GM18505 (cell line): ENCODE measurements around the gene SELL.
A peak's percentile ranks its signal among the peaks of the same experiment; 100 is the strongest.
"Not testable (repeated sequence)": the region's sequence is repeated elsewhere in the genome, so short reads cannot be mapped to it uniquely, and the experiment has no call there.

Experiments used
- ATAC-seq: cut with Tn5 transposase; IDR thresholded peaks from one replicate; pipeline ENCODE4 v1.9.1; 2021; ENCODE audit not compliant: unreplicated experiment
- POLR2A ChIP-seq: IDR thresholded peaks from 4 replicates; pipeline ENCODE4 v1.6.1; 2011; ENCODE audit warnings: borderline replicate concordance; ENCODE audit not compliant: insufficient read depth, insufficient read length; ENCODE audit errors: extremely low read depth

SELL gene

DNA sequence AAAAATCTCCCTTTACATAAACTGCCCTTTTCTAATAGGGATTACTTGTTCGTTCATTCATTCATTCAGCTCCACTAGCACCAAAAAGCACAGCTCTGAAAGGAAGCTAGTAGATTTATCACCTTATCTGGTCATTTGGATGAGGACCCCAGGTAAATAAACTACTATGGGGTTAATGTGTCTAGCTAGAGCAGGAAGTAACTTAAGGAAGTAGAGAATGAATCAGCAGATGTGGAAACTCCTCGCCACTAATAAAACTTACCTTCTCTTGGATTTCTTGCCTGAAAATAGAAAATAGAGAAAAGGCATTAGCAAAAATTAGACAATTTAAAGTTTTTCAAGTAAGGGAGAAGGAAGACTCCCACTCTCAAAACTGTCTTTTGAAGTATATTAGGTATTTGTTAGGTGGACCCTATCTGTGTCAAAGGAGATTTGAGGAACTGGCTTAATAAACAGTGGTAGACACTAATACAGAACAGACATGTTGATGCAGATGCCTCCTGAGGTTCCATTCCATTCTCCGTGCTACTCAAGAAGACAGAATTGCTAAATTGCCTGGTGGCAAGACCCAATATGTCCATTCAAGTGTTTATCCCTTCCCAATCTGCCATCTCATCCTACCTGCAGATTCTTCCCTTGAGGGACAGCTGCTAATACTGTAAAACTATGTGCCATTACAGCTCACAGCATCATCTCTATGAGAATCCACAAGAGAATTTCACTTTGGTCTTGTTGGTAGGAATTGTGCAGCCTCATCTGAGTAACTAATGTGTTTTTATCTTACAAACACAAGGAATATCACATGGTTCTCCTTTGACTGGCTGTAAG, 14.9 kb downstream of the SELL start:
- no peak for TF ChIP-seq POLR2A
- ATAC-seq: no peak

DNA sequence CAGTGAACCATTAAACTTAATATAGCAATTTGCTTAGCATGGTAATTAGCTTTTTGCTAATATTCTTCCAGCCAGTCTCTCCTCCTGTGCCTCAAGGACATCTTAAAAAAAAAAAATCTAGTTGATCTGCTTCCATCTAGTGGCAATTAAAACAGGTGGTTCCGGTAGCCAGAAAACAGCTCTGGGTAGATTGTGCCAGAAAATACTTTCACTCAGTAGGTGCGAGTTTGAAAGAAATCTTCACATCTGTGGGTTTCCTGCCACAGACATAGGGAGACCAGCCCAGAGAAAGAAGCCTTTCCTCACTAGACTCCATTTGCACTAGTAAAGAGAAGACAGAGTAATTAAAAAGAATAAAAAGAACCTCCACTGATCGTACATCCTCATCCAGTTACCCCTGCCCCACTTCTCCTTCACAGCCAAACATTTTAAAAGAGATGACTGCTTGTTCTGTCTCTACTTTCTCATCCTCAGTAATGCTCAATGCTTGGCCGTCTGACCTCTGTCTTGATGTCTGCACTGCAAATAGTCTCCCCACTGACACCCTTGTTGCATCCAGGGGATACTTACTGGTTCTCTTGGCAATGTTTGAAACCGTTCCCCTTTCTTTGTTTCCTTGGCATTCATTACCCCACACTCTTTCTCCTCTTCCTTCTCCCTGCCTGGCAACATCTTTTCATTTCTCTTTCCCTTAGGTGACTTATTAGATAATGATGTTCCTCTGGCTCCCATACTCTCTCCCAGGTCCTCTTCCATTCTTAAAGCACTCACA, 16.9 kb downstream of the SELL start:
- no peak for TF ChIP-seq POLR2A
- ATAC-seq: peak; percentile 30

DNA sequence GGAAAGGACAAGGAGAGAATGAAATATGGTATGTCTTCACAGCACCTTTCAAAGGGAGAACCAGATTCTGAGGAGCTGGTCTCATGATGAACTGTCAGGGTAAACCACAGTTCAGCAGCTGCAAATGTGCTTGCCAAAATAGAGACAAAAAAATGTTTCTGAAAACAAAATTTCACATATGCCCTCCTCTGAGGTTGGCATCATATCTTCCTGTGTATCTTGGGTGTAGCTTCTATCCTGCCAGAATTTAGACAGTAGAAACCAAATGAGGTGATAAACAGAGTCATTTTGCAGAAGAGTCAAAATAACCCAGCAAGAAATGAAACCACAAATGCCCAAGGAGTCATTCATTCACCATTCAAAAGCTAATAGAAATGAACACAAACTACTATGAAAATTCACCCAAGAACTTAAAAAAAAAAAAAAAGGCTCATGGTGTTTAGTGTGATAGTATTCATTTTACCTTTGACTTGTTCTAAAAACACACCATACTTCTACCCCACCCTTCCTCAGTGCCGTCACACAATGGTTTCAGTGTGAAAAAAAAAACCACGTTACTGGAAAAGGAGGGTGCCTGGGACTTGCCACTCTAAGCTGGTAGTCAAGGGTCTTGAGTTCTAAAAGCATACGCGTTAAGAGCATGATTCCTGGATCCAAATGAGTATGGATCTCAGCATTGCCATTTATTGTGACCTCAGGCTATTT, 18.5 kb downstream of the SELL start:
- no peak for ATAC-seq

DNA sequence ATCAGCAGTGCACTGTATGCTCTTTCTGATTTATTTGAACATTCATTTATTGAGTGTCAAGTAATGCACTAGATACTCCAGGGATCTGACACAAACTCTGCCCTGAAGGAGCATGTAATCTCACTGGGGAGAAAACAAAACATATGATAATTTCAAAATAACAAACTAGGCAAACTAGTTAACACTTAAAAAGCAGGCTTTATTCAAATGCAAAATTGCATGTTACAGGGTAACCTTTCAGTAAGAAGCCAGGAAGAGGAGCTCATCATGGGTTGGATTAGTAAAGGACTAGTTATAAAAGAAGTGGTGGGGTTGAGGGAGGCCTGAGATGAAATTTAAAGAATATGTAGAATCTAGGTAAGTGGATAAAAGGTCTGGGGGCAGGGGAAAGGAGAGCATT, 20.9 kb downstream of the SELL start:
- TF ChIP-seq POLR2A: no peak
- no peak for ATAC-seq

More for the DNA sequence above, 18.5 kb downstream of the SELL start:
- no peak for TF ChIP-seq POLR2A

DNA sequence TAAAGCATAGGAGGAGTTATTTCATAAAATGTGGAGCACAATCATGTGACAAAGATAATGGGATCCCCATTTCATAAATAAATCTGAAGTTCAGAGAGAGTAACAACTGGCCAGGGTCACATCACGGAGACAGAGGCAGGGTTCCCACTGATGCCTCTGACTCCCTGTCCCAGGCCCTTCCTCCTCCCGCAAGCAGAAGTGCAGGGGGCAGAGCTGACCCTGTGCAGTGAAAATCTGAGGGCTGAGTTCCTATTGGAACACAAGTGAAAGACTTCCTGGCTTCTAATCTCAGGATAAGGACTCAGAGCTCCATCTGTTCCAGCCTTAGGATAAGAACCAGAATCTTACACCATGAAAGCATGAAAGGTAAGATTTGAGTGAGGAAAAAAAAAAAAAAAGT, 22.0 kb downstream of the SELL start:
- ATAC-seq: no peak
- no peak for TF ChIP-seq POLR2A

DNA sequence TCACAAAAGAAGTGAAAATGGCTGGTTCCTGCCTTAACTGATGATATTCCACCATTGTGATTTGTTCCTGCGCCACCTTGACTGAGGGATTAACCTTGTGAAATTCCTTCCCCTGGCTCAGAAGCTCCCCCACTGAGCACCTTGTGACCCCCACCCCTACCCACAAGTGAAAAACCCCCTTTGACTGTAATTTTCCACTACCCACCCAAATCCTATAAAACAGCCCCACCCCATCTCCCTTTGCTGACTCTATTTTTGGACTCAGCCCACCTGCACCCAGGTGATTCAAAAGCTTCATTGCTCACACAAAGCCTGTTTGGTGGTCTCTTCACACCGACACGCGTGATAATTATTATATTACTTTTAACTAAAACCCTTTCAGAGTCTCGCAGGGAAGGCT, 23.0 kb downstream of the SELL start:
- not testable (repeated sequence) for ATAC-seq

DNA sequence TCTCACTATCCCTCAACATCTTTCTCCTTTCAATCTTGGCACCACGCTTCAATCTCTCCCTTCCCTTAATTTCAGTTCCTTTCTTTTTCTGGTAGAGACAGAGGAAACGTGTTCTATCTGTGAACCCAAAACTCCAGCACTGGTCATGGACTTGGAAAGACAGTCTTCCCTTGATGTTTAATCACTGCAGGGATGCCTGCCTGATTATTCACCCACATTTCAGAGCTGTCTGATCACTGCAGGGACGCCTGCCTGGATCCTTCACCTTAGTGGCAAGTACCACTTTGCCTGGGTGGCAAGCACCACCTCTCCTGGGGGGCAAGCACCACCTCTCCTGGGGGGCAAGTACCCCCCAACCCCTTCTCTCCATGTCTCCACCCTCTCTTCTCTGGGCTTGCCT, 27.8 kb downstream of the SELL start:
- no peak for TF ChIP-seq POLR2A
- ATAC-seq: no peak

DNA sequence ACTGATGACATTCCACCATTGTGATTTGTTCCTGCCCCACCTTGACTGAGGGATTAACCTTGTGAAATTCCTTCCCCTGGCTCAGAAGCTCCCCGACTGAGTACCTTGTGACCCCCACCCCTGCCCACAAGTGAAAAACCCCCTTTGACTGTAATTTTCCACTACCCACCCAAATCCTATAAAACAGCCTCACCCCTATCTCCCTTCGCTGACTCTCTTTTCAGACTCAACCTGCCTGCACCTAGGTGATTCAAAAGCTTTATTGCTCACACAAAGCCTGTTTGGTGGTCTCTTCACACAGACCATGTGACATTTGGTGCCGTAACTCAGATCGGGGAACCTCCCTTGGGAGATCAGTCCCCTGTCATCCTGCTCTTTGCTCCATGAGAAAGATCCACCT, 28.3 kb downstream of the SELL start:
- ATAC-seq: not testable (repeated sequence)

DNA sequence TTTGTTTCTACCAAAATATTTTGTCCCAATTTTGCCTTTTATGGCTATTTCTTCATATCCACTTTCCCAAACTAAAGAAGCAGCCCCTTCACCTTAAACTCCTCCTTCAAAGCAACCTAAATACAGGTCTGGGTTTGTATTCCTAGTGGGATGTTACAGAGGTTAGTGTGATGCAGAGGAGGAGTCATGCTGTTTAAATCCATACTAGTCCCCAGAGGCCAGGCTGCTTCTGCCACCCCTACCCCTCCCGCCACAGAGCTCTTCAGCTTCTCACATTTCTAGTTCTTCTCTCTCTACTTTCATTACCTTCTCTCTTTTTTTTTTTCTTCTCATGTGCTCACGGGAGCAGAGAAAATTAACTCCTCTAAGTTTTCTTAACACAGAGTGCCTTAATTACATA, 29.3 kb downstream of the SELL start:
- ATAC-seq: no peak
- TF ChIP-seq POLR2A: no peak

DNA sequence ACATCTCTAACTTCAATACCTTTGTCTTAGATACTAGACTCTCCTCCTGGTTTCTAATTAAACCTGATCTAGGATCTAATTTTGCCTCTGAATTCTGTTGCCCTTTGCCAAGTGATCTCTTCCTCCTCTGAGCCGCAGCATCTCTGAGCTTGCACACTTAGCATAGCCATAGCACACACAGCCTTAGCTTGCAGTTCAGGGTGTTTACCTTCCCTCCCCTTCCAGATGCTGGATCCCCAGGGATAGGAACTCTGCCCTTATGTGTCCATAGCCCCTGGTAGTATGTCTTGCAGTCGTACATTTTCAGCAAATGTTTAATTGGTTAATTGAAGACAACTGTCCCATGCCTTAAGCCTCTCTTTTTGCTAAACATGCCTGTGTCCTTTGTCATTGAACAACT, 30.3 kb downstream of the SELL start:
- no peak for TF ChIP-seq POLR2A
- peak; percentile 26 for ATAC-seq

DNA sequence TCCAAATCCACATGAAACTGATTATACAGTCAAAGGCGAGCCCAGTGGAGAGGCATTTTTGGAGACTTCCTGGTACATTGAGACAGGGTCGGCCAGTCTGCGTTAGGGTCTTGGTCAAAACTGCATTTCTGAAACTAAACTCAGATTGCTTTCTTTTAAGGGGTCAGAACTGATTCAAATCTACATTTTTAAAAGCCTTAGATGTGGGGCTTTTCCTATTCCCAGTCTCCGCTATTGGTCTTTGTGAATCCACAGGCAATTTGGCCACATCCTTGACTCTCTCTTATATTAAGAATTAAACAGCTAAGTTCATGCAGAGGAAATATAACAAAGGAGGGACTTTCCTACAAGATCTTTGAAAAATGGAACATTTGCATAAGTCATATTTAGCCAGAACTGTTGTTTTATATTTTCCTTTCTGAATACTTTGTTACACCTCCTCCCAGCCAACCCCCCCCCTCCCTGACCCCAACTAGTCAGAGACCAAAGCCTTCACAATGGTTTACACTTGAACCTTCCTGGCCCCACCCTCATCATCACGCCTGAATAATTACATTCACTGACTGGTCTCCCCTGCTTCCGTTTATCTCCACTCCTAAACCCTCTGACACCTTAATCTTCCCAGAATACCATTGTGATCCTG, 30.9 kb downstream of the SELL start:
- TF ChIP-seq POLR2A: no peak
- ATAC-seq: peak; percentile 71

DNA sequence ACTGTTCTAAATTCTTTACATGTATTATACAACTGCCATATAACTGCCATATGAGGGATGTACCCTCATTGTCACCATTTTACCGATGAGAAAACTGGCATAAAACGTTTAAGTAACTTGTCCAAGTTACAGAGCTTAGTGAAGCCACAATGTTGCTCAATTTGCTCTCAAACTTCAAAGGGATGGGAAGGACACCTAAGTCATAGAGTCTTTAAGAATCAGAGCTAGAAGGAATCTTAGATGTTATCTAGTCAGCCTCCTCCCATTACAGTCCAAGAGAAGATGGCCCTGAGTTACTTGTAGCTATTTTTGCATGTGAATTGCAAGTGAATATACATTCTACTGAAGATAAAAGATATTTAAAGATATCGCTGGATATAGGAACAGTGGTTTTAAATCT, 31.7 kb downstream of the SELL start:
- no peak for ATAC-seq
- no peak for TF ChIP-seq POLR2A

DNA sequence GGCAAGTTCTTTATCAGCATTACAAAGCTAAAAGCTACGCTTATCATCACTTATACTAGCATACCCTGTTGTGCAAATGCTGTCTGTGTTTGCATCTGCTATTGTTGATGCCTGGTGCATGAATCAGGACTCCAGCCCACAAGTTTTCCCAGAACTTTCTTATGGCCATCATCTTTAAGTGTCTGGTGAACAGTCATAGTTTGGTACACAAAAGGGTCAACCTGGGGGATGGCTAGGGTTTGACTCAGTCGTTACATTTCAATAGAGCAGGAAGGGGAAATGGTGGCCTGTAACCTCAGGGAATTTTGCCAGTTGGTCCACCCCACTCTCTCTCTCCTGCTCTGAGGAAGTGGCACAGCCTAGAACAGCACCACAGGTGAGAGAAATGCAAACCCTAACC, 35.4 kb downstream of the SELL start:
- TF ChIP-seq POLR2A: no peak
- no peak for ATAC-seq

DNA sequence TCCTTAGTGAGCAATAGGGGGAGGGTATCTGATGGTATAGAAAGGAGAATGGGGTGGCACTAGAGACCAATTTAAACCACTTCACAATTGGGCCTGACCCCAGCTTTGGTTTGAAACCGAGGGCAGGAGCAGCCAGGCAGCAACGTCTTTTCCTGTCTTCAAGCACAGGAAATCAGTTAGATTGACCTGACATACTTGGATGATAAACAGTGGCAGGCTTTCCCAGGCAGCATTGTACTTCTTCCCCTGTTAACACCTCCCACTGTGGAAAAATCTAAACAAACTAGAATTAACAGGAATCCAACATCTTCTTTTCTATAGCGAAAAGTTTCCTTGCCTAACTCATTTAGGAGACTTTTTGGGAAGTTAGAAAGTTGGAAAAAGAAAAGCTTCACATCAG, 40.6 kb downstream of the SELL start:
- no peak for TF ChIP-seq POLR2A
- no peak for ATAC-seq

DNA sequence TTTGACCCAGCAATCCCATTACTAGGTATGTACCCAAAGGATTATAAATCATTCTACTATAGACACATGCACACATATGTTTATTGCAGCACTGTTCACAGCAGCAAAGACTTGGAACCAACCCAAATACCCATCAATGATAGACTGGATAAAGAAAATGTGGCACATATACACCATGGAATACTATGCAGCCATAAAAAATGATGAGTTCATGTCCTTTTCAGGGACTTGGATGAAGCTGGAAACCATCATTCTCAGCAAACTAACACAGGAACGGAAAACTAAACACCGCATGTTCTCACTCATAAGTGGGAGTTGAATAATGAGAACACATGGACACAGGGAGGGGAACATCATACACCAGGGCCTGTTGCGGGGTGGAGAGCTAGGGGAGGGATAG, 41.2 kb downstream of the SELL start:
- ATAC-seq: not testable (repeated sequence)

DNA sequence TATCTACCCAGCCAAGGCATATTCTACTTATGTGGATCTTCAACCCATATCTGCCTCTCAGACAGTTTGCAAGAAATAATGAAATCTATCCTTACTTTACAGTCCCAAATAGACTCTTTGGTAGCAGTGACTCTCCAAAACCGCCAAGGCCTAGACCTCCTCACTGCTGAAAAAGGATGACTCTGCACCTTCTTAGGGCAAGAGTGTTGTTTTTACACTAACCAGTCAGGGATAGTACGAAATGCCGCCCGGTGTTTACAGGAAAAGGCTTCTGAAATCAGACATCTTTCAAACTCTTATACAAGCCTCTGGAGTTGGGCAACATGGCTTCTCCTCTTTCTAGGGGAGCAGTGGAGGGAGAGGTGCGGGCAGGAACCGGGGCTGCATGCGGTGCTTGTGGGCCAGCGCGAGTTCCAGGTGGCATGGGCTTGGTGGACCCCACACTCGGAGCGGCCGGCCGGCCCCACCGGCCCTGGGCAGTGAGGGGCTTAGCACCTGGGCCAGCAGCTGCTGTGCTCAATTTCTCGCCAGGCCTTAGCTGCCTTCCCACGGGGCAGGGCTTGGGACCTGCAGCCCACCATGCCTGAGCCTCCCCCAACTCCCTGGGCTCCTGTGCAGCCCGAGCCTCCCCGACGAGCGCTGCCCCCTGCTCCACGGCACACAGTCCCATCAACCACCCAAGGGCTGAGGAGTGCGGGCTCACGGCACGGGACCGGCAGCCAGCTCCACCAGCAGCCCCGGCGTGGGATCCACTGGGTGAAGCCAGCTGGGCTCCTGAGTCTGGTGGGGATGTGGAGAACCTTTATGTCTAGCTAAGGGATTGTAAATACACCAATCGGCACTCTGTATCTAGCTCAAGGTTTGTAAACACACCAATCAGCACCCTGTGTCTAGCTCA, 43.5 kb downstream of the SELL start:
- not testable (repeated sequence) for ATAC-seq

DNA sequence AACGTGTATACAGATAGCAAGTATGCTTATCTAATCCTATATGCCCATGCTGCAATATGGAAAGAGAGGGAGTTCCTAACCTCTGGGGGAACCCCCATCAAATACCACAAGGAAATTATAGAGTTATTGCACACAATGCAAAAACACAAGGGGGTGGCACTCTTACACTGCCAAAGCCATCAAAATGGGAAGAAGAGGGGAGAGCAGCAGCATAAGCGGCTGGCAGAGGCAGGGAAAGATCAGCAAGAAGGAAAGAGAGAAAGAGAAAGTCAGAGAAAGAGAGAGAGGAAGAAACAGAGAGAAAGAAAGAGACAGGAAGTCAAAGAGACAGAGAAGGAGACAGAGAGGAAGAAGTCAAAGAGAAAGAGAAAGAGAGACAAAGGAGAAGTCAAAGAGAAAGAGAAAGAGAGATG, 44.2 kb downstream of the SELL start:
- not testable (repeated sequence) for ATAC-seq

DNA sequence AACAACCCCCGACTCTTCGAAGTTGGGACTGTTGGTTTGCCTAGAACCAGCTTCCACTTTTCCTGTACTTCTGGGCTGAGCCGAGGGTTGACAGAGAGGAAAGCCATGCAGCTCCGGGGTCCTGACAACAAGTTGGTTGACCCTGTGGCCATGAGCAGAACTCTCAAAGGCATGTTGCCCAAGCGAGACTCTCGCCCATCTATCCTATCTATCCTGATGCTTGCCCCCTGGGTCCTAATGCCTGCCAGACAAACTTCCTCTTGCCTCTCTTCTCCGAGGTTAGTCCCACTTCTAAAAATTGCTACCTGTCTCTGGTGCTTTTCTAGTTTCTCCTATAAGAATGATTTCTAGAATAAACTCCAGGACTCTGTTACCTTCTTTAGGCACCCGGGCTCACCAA, 48.7 kb downstream of the SELL start:
- ATAC-seq: not testable (repeated sequence)

DNA sequence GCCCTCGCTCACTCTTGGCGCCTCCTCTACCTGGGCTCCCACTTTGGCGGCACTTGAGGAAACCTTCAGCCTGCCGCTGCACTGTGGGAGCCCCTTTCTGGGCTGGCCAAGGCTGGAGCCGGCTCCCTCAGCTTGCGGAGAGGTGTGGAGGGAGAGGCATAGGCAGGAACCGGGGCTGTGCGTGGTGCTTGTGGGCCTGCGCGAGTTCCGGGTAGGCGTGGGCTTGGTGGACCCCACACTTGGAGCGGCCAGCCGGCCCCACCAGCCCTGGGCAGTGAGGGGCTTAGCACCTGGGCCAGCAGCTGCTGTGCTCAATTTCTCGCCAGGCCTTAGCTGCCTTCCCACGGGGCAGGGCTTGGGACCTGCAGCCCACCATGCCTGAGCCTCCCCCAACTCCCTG, 50.4 kb downstream of the SELL start:
- ATAC-seq: not testable (repeated sequence)
